ENCODE results near the gene PLEK2. TPM values are rescaled to one million over a fixed set of nuclear protein-coding genes. Genes with fewer than 3 reads are reported as not detected.

PLEK2 gene
- total and polyA plus RNA-seq, 2 experiments from 2014 or later: 1.0 to 2.2 TPM

GRCh38 chr14:67360470-67361206, 51.3 kb downstream of the PLEK2 start:
- peaks cover 7% of the 10 kb centered on the region; the same call in 1 of the 2 replicates for H4K20me1 ChIP-seq (replicated peaks; ENCODE audit: insufficient read depth)
- peak; percentile 17 for DNase-seq (ENCODE audit: low spot score)
- Mint-ChIP-seq H3K4me3 (peak overlapping the region; percentile 99), H3K36me3 (ENCODE audit: low read depth) (peaks cover 21% of the 10 kb centered on the region), H3K9me3 (no peaks in the 10 kb centered on the region), H3K27ac (peak overlapping the region; percentile 99), H3K27me3 (ENCODE audit: insufficient read depth, low read depth, poor library complexity) (peaks cover 11% of the 10 kb centered on the region), H3K4me1 (peaks cover 22% of the 10 kb centered on the region)
- H3K9me2 ChIP-seq (ENCODE audit: insufficient read depth): no peaks in the 10 kb centered on the region
- H3K27me3 ChIP-seq (ENCODE audit: insufficient read depth): no peaks in the 10 kb centered on the region
- H2AFZ ChIP-seq: peak overlapping the region; percentile 48; the same call in 1 of the 2 replicates
- H3K27ac ChIP-seq (ENCODE audit: low read depth): 0 out of 2 replicates have a peak overlapping the region, but pooled peaks have one; percentile 45
- peak overlapping the region; percentile 86 for H3K4me2 ChIP-seq
- peaks cover 82% of the 10 kb centered on the region for H3K79me2 ChIP-seq (replicated peaks; ENCODE audit: insufficient read depth)
- H3K4me3 ChIP-seq: peak overlapping the region; percentile 90
- TF ChIP-seq EZH2phosphoT487 (IDR thresholded peaks at IDR 0.05; ENCODE audit: unreplicated experiment): no peak
- TF ChIP-seq EZH2 (IDR thresholded peaks at IDR 0.05; ENCODE audit: low read depth, unreplicated experiment): no peak
- no peak for TF ChIP-seq CTCF (conservative IDR thresholded peaks at IDR 0.05; ENCODE audit: low read depth in 2 of 2)
- no peak for TF ChIP-seq ZNF331 (CRISPR knock-in tag; IDR thresholded peaks at IDR 0.05; ENCODE audit: low read depth)
- no peak for TF ChIP-seq REST (IDR thresholded peaks at IDR 0.05; ENCODE audit: unreplicated experiment)
- TF ChIP-seq ZNF462 (CRISPR knock-in tag; IDR thresholded peaks at IDR 0.05): no peak
- no peak for TF ChIP-seq ETS1 (IDR thresholded peaks at IDR 0.05)
- no peak for TF ChIP-seq STAT1 (IDR thresholded peaks at IDR 0.05; ENCODE audit: unreplicated experiment)
- no peak for TF ChIP-seq ZNF114 (CRISPR knock-in tag; IDR thresholded peaks at IDR 0.05)
- TF ChIP-seq POLR2AphosphoS5 (IDR thresholded peaks at IDR 0.05; ENCODE audit: low read depth): no peak
- no peak for TF ChIP-seq CREB1 (CRISPR knock-in tag; IDR thresholded peaks at IDR 0.05; ENCODE audit: low read depth)
- TF ChIP-seq NANOG (IDR thresholded peaks at IDR 0.05; ENCODE audit: borderline replicate concordance): no peak
- no peak for TF ChIP-seq JUNB (IDR thresholded peaks at IDR 0.05; ENCODE audit: unreplicated experiment)
- no peaks in the 10 kb centered on the region for H3F3A ChIP-seq (replicated peaks; ENCODE audit: low read depth)
- ATAC-seq: peak; percentile 35
- peaks cover 9% of the 10 kb centered on the region for H3K4me1 ChIP-seq (ENCODE audit: insufficient read depth)
- peaks cover 7% of the 10 kb centered on the region for H3K36me3 ChIP-seq (ENCODE audit: insufficient read depth)
